ENCODE results near the gene GRM7.
"Not testable (repeated sequence)": the region's sequence is repeated elsewhere in the genome, so short reads cannot be mapped to it uniquely, and the experiment has no call there.

The GRM7 gene

GRCh38 chr3:6860954-6861624 lies at the start of gene GRM7:
GRM7 (plus strand) TSS chr3:6861115.
- no peak for DNase-seq (ENCODE audit: low read depth in 3 of 3)

GRCh38 chr3:6821411-6821810 lies 39.5 kb upstream of the GRM7 start:
- DNase-seq (ENCODE audit: low read depth in 3 of 3): no peak

- DNase-seq (ENCODE audit: low read depth in 3 of 3): no peak
Measured at GRCh38 chr3:6825524-6825923, 35.4 kb upstream of the GRM7 start.

GRCh38 chr3:6827453-6827852 lies 33.5 kb upstream of the GRM7 start:
- DNase-seq (ENCODE audit: low read depth in 3 of 3): no peak

DNA sequence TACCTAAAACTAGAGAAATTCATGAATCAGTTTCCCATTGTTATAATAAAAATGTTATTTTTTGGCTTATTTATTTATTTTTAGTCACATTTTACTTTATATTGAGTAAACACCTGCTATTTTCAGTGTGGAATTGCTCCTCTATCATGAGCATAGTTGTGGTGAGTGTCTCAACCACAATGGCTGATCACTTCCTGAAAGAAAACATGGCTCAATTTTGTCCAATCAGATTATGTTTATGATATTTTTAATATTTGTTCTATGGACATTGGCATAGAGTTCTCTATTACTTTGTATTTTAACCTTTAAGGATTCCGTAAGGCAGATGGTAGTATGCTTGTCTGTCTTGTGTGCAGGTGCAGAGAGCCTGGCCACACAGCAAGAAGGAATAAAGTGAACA lies 16.2 kb upstream of the GRM7 start:
- no peak for DNase-seq (ENCODE audit: low read depth in 3 of 3)

DNA sequence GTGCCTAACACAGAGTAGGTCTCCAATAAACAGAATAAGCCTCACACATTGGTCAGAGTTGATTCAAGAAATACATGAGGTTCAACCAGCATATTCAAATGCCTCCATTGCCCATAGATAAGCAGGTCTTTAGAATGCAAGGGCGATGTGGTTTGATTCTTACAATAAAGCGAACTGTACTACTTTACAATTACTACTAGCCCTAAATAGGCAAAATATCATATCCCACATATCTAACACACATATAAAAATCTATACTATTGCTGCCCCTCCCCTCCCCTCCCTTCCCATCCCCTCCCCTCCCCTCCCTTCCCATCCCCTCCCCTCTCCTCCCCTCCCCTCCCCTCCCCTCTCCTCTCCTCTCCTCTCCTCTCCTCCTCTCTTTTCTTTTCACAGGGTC lies 6.7 kb upstream of the GRM7 start:
- DNase-seq (ENCODE audit: low read depth in 3 of 3): no peak

DNA sequence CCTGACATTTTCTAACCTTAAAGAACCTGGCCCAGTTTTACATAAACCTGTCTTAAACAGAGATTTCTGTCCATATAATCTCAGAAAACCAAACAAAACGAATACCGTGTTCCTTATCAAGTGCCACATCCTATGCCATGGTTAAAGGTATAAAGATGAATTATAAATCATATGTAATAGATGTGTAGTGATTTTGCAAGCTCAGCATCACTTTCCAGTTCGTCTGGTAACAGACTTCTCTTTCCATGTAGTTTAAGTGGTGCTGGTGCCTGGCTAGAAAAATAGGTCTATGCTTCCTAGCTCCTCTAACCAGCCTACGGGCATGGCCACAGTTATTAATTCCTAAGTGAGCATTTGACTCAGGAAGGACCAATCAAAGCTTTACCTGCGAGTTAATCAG lies 3.4 kb upstream of the GRM7 start:
- DNase-seq (ENCODE audit: low read depth in 3 of 3): no peak

DNA sequence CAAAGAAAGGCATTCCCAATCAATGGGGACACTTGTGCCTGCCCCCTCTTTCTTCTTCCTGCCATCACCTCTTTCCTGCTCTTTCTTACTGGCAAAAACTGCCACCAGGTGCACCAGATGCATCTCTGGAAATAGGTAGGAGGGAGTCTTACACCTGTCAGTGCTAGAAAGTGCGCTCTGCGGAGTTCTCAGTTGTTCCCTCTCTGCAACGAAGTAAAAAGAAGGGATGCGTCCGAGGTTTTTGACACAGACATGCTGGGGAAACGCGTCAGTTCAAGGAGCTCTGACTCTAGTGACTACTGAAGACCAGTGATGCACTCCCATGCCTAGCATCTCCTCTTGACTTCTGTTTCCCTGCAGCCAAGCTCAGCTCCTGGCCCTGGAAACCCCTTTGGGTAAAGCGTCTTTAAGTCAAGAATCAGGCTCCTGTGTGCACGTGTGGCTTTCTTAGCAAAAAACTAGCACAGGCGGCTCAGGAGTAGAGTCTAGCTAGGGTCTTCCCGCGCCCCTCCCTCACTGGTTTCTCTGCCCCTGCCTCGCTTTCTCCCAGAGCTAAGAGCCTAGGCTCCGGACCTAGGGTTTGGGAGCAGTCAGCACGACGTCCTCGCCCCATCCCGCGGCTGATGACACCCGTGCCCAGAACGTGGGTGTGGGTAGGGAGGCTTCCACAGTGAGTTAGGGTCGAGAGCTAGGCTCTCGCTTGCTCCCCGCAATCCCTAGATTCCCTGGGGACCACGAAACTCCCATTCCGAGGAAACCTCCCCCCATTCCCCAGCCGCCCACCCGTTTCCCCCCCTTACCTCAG lies 564 bp upstream of the GRM7 start:
- DNase-seq (ENCODE audit: low read depth in 3 of 3): no peak

DNA sequence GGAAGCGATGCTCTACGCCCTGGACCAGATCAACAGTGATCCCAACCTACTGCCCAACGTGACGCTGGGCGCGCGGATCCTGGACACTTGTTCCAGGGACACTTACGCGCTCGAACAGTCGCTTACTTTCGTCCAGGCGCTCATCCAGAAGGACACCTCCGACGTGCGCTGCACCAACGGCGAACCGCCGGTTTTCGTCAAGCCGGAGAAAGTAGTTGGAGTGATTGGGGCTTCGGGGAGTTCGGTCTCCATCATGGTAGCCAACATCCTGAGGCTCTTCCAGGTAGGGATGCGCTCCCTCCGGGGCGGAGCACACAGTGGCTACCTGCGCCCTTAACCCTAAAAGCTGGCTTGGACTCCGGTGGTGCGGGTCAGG lies 698 bp downstream of the GRM7 start:
- no peak for DNase-seq (ENCODE audit: low read depth in 3 of 3)

GRCh38 chr3:6862041-6862879 lies 1.3 kb downstream of the GRM7 start:
- DNase-seq (ENCODE audit: low read depth in 3 of 3): no peak

GRCh38 chr3:6862880-6863195 lies 1.9 kb downstream of the GRM7 start:
- no peak for DNase-seq (ENCODE audit: low read depth in 3 of 3)

- DNase-seq (ENCODE audit: low read depth in 3 of 3): no peak
Measured at GRCh38 chr3:6867269-6867668, 6.4 kb downstream of the GRM7 start.

- DNase-seq (ENCODE audit: low read depth in 3 of 3): no peak
Measured at GRCh38 chr3:6878731-6879130, 17.8 kb downstream of the GRM7 start.

- no peak for DNase-seq (ENCODE audit: low read depth in 3 of 3)
Measured at GRCh38 chr3:6912240-6912639, 51.3 kb downstream of the GRM7 start.

DNA sequence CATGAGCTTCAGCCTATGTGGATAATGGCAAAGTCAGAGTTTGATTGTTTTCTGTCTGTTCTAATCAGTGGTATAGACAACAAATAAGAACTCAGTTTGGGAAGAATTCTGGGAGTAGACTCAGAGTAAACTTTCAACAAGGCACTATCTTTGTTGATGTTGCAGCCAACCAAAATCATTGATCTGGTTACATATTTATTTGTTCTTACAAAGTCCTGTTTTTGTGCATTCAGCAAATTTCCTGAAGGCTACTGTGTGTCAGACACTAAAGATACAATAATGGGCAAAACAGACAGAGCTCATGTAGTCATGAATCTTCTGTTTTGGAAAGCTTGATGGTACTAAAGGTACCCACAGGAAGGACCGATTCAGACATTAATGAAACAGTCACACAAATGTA lies 55.0 kb downstream of the GRM7 start:
- no peak for DNase-seq (ENCODE audit: low read depth in 3 of 3)

DNA sequence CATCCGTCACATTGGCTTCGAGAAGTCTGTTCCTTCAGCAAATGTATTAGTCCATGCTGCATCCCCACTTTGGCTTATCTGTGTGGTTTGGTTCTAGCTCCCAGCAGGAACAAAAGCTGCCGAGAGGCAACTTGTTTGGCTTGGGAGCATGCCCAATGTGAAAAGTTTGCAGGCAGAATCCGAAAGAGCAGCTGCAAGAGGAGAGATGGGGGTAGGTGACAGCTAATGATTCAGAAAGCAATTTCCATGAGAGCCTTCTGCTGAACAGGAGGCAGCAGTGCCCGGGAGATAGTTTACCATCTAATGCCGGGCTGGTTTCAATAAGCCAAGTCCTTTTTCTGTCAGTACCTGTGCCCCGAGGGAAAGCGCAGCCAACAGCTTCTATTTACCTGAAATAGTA lies 60.2 kb downstream of the GRM7 start:
- no peak for DNase-seq (ENCODE audit: low read depth in 3 of 3)

GRCh38 chr3:6921876-6922275 lies 61.0 kb downstream of the GRM7 start:
- DNase-seq (ENCODE audit: low read depth in 3 of 3): no peak

DNA sequence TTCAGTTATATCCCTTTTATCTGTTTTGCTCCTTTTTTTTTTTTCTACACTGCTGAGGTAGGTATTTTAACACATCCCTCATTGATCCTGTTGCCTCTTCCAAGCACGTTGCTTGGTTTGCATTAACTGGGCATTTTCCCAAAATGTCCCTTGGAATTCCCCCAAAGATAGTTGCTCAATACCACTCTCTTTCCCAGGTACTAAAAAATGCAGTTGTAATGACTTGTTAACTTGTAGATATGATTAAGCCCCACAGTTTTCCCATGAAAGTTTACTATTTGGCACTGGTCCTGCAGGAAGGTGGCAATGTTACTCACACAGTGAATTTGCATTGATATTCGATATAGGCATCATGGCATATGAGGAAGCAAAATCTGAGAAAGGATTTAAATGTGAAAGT lies 67.1 kb downstream of the GRM7 start:
- DNase-seq (ENCODE audit: low read depth in 3 of 3): no peak

DNA sequence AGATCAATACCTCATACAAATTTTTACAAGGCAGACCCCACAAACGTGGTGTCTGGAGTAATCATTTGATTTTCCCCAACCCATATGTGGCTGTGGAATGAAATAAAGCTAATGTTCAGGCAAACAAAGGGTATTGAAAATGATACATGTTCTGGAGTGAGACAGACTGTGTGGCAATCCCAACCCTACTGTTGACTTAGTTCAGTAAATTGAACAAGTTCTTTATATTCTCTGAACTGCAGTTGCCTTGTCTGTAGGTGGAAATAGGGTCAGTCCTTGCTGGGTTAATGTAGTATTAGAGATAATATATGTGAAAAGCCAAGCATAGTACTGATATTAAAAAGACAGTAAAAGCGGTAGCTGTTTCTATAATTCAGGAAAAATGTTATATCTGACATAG lies 69.0 kb downstream of the GRM7 start:
- DNase-seq (ENCODE audit: low read depth in 3 of 3): no peak

DNA sequence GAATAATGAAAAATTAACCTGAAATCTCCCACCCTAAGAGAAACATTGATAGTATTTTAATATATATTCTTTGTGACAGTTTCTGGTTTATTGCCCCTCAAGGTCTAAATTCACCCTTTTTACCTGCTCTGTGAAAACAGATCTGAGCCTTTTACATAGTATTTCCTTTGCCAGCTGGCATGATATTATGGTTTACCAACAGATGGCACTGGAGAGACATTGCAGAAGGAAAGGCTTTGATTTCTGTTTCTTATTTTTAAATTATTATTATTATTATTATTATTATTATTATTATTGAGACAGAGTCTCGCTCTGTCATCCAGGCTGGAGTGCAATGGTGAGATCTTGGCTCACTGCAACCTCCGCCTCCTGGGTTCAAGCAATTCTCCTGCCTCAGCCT lies 74.5 kb downstream of the GRM7 start:
- DNase-seq (ENCODE audit: low read depth in 3 of 3): not testable (repeated sequence)

DNA sequence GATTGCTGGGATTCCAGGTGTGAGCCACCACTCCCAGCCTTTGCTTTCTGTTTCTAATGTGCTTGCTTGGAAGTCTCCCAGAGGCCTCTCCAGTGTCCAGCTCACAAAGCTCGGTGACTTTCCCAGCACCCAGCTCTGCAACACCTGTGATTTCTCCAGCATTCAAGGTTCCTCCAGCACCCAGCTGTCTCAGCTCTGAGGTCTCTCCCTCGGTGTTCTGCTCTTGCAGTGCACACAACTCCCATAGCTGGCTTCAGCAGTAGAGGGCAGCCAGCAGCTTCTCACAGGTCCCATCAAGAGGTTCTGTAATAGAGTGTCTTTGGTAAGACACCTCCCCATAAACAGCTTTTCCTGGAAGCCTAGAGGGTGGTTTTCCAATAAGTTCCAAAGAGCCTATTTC lies 75.1 kb downstream of the GRM7 start:
- no peak for DNase-seq (ENCODE audit: low read depth in 3 of 3)

DNA sequence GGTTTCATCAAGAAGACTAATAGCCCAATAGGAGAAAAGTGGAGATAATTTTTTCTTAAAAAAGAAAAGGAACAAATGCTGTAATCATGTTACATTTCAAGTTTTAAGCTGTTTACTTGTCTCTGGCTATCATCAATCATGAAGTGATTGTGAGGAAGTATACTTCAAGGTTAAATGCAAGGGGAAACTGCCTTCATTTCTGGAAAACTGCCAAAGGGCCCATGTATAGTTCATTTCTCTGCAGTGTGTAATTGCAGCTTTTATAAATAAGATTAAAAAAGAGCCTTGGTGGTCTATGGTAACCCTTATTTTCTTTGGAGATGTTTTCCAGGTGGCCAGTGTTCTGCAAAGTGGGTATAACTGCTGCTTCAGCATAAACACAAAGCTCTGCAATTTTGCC lies 101.9 kb downstream of the GRM7 start:
- no peak for DNase-seq (ENCODE audit: low read depth in 3 of 3)

DNA sequence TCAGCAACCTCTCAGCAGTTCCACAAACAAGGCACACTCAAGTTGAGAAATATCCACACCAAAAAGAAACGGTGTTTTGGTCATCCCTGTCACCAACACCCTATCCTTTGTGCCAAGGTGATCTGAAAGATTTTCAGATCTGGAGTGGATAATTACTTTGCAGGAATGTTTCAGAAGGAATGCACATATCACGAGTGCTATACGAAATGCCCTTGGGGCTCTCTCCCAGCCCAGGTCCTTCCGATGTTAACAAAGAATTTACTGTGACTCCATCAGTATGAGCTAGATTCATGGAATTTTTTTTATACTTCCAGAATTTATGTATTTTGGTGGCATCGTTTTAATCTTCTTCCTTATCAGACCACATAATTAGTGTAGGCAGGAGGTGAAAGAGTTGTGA lies 105.0 kb downstream of the GRM7 start:
- no peak for DNase-seq (ENCODE audit: low read depth in 3 of 3)
